GM19397 (cell line): ENCODE data around the gene BCL2L13.

Experiments
- ATAC-seq: cut with Tn5 transposase; IDR thresholded peaks from one replicate; pipeline ENCODE4 v1.9.1; 2021; ENCODE audit warnings: mild to moderate bottlenecking, moderate library complexity; ENCODE audit not compliant: unreplicated experiment

BCL2L13 gene

GRCh38 chr22:17638432-17639246 lies at the start of gene BCL2L13:
Gene BCL2L13 (plus strand): TSS chr22:17638757. CDS start chr22:17655712, 16,955 bp downstream.
- ATAC-seq: peak; percentile 95

GRCh38 chr22:17589810-17590375 lies 48.7 kb upstream of the BCL2L13 start:
- ATAC-seq: no peak

GRCh38 chr22:17590586-17590985 lies 48.0 kb upstream of the BCL2L13 start:
- ATAC-seq: no peak

- ATAC-seq: no peak
Observed at GRCh38 chr22:17592201-17592600, 46.4 kb upstream of the BCL2L13 start.

GRCh38 chr22:17596226-17596625 lies 42.3 kb upstream of the BCL2L13 start:
- no peak for ATAC-seq

GRCh38 chr22:17597217-17597616 lies 41.3 kb upstream of the BCL2L13 start:
- ATAC-seq: no peak

- ATAC-seq: no peak
Observed at GRCh38 chr22:17598318-17598717, 40.2 kb upstream of the BCL2L13 start.

- ATAC-seq: no peak
Observed at GRCh38 chr22:17601031-17601430, 37.5 kb upstream of the BCL2L13 start.

GRCh38 chr22:17603668-17604067 lies 34.9 kb upstream of the BCL2L13 start:
- no peak for ATAC-seq

GRCh38 chr22:17606496-17606895 lies 32.1 kb upstream of the BCL2L13 start:
- no peak for ATAC-seq

- ATAC-seq: no peak
Observed at GRCh38 chr22:17607891-17608521, 30.6 kb upstream of the BCL2L13 start.

- ATAC-seq: no peak
Observed at GRCh38 chr22:17612057-17612456, 26.5 kb upstream of the BCL2L13 start.

GRCh38 chr22:17613280-17613679 lies 25.3 kb upstream of the BCL2L13 start:
- no peak for ATAC-seq

GRCh38 chr22:17627961-17628405 lies 10.6 kb upstream of the BCL2L13 start:
- ATAC-seq: no peak

- peak; percentile 99 for ATAC-seq
Observed at GRCh38 chr22:17628406-17629172, 10.0 kb upstream of the BCL2L13 start, which contains the start of gene ATP6V1E1. Gene ATP6V1E1 (minus strand): TSS chr22:17628749. CDS start chr22:17628635, 114 bp downstream.

- no peak for ATAC-seq
Observed at GRCh38 chr22:17629173-17629489, 9.4 kb upstream of the BCL2L13 start.

GRCh38 chr22:17629641-17630040 lies 8.9 kb upstream of the BCL2L13 start:
- ATAC-seq: no peak

- no peak for ATAC-seq
Observed at GRCh38 chr22:17631076-17631565, 7.4 kb upstream of the BCL2L13 start.

GRCh38 chr22:17633217-17633997 lies 5.2 kb upstream of the BCL2L13 start:
- ATAC-seq: no peak

- ATAC-seq: no peak
Observed at GRCh38 chr22:17633998-17634323, 4.6 kb upstream of the BCL2L13 start.
